ENCODE measurements around the gene PERM1. TPM values are rescaled to one million over a fixed set of nuclear protein-coding genes. Genes with fewer than 3 reads are reported as not detected.

Gene PERM1
- total and polyA plus RNA-seq, 2 of the 13 experiments (the other 11 are each of a cell fraction or from before 2014, with no cell fraction given): 0.04 to 0.29 TPM

DNA sequence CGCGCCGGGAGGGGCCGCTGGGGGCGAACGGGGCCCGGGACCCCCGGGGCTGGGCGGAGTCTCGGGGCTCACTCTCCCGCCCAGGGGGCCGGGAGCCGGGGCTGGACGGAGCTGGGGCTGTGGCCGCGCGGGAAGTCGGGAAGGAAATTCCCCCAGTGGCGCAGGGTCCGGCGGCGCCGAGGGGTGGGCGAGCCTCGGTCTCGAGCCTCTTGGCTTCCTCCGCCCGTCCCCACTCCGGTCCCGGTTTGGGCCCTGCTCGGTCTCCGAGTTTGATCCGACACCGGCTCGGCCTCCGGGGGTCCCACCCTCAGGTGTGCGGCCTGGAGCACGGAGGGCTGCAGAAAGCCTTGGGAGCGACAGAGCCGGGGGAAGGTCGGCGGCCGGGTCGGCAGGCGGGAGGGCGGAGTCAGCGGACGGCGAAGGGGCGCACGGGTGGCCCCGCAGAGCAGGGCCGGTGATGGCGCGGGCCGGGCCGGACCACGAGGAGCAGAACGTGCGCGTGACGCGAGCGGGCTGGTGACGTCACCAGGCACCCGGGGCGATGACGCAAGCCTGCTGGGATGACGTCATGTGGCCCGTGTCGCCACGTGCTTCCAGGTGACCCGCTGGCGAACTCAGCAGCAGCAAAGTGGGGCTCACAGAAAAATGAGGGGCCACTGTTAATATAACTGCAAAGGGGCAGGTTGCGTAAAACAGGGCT lies 18.6 kb upstream of the PERM1 start (continued):
- TF ChIP-seq, protein P1, sequence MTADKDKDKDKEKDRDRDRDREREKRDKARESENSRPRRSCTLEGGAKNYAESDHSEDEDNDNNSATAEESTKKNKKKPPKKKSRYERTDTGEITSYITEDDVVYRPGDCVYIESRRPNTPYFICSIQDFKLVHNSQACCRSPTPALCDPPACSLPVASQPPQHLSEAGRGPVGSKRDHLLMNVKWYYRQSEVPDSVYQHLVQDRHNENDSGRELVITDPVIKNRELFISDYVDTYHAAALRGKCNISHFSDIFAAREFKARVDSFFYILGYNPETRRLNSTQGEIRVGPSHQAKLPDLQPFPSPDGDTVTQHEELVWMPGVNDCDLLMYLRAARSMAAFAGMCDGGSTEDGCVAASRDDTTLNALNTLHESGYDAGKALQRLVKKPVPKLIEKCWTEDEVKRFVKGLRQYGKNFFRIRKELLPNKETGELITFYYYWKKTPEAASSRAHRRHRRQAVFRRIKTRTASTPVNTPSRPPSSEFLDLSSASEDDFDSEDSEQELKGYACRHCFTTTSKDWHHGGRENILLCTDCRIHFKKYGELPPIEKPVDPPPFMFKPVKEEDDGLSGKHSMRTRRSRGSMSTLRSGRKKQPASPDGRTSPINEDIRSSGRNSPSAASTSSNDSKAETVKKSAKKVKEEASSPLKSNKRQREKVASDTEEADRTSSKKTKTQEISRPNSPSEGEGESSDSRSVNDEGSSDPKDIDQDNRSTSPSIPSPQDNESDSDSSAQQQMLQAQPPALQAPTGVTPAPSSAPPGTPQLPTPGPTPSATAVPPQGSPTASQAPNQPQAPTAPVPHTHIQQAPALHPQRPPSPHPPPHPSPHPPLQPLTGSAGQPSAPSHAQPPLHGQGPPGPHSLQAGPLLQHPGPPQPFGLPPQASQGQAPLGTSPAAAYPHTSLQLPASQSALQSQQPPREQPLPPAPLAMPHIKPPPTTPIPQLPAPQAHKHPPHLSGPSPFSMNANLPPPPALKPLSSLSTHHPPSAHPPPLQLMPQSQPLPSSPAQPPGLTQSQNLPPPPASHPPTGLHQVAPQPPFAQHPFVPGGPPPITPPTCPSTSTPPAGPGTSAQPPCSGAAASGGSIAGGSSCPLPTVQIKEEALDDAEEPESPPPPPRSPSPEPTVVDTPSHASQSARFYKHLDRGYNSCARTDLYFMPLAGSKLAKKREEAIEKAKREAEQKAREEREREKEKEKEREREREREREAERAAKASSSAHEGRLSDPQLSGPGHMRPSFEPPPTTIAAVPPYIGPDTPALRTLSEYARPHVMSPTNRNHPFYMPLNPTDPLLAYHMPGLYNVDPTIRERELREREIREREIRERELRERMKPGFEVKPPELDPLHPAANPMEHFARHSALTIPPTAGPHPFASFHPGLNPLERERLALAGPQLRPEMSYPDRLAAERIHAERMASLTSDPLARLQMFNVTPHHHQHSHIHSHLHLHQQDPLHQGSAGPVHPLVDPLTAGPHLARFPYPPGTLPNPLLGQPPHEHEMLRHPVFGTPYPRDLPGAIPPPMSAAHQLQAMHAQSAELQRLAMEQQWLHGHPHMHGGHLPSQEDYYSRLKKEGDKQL (CRISPR knock-in tag; IDR thresholded peaks at IDR 0.05; ENCODE audit: low read depth): no peak; the same call in 1 of the 2 replicates
- TF ChIP-seq, protein P2, sequence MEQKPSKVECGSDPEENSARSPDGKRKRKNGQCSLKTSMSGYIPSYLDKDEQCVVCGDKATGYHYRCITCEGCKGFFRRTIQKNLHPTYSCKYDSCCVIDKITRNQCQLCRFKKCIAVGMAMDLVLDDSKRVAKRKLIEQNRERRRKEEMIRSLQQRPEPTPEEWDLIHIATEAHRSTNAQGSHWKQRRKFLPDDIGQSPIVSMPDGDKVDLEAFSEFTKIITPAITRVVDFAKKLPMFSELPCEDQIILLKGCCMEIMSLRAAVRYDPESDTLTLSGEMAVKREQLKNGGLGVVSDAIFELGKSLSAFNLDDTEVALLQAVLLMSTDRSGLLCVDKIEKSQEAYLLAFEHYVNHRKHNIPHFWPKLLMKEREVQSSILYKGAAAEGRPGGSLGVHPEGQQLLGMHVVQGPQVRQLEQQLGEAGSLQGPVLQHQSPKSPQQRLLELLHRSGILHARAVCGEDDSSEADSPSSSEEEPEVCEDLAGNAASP (CRISPR knock-in tag; IDR thresholded peaks at IDR 0.05; ENCODE audit: borderline replicate concordance): 0 out of 2 replicates have a peak, but pooled peaks have one; percentile 40
- TF ChIP-seq ZNF17 (CRISPR knock-in tag; IDR thresholded peaks at IDR 0.05) (no peak), MXI1 (IDR thresholded peaks at IDR 0.05; ENCODE audit: borderline replicate concordance, low read depth, low read length) (peak; percentile 89; the same call in 2 of the 3 replicates), SRSF4 (IDR thresholded peaks at IDR 0.05; ENCODE audit: low read depth, low read length, poor library complexity, severe bottlenecking) (no peak), SMAD9 (CRISPR knock-in tag; IDR thresholded peaks at IDR 0.05) (no peak), SNAPC2 (CRISPR knock-in tag; IDR thresholded peaks at IDR 0.05) (peak; percentile 33; the same call in 1 of the 2 replicates), ZNF383 (CRISPR knock-in tag; IDR thresholded peaks at IDR 0.05; ENCODE audit: borderline replicate concordance) (no peak), HOXA7 (CRISPR knock-in tag; IDR thresholded peaks at IDR 0.05) (no peak), ZZZ3 (CRISPR knock-in tag; IDR thresholded peaks at IDR 0.05; ENCODE audit: borderline replicate concordance) (no peak), TOE1 (CRISPR knock-in tag; IDR thresholded peaks at IDR 0.05) (no peak)
- TF ChIP-seq, protein P3, sequence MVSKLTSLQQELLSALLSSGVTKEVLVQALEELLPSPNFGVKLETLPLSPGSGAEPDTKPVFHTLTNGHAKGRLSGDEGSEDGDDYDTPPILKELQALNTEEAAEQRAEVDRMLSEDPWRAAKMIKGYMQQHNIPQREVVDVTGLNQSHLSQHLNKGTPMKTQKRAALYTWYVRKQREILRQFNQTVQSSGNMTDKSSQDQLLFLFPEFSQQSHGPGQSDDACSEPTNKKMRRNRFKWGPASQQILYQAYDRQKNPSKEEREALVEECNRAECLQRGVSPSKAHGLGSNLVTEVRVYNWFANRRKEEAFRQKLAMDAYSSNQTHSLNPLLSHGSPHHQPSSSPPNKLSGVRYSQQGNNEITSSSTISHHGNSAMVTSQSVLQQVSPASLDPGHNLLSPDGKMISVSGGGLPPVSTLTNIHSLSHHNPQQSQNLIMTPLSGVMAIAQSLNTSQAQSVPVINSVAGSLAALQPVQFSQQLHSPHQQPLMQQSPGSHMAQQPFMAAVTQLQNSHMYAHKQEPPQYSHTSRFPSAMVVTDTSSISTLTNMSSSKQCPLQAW (CRISPR knock-in tag; IDR thresholded peaks at IDR 0.05): peak; percentile 75; the same call in 1 of the 2 replicates
- TF ChIP-seq, protein P4, sequence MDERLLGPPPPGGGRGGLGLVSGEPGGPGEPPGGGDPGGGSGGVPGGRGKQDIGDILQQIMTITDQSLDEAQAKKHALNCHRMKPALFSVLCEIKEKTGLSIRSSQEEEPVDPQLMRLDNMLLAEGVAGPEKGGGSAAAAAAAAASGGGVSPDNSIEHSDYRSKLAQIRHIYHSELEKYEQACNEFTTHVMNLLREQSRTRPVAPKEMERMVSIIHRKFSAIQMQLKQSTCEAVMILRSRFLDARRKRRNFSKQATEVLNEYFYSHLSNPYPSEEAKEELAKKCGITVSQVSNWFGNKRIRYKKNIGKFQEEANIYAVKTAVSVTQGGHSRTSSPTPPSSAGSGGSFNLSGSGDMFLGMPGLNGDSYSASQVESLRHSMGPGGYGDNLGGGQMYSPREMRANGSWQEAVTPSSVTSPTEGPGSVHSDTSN (CRISPR knock-in tag; IDR thresholded peaks at IDR 0.05): no peak
- TF ChIP-seq, protein P5, sequence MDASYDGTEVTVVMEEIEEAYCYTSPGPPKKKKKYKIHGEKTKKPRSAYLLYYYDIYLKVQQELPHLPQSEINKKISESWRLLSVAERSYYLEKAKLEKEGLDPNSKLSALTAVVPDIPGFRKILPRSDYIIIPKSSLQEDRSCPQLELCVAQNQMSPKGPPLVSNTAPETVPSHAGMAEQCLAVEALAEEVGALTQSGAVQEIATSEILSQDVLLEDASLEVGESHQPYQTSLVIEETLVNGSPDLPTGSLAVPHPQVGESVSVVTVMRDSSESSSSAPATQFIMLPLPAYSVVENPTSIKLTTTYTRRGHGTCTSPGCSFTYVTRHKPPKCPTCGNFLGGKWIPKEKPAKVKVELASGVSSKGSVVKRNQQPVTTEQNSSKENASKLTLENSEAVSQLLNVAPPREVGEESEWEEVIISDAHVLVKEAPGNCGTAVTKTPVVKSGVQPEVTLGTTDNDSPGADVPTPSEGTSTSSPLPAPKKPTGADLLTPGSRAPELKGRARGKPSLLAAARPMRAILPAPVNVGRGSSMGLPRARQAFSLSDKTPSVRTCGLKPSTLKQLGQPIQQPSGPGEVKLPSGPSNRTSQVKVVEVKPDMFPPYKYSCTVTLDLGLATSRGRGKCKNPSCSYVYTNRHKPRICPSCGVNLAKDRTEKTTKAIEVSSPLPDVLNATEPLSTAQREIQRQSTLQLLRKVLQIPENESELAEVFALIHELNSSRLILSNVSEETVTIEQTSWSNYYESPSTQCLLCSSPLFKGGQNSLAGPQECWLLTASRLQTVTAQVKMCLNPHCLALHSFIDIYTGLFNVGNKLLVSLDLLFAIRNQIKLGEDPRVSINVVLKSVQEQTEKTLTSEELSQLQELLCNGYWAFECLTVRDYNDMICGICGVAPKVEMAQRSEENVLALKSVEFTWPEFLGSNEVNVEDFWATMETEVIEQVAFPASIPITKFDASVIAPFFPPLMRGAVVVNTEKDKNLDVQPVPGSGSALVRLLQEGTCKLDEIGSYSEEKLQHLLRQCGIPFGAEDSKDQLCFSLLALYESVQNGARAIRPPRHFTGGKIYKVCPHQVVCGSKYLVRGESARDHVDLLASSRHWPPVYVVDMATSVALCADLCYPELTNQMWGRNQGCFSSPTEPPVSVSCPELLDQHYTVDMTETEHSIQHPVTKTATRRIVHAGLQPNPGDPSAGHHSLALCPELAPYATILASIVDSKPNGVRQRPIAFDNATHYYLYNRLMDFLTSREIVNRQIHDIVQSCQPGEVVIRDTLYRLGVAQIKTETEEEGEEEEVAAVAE (CRISPR knock-in tag; IDR thresholded peaks at IDR 0.05; ENCODE audit: borderline replicate concordance): 0 out of 2 replicates have a peak, but pooled peaks have one; percentile 27
